ENCODE measurements around the gene COL26A1. TPM values are rescaled to one million over a fixed set of nuclear protein-coding genes. Genes with fewer than 3 reads are reported as not detected.
A peak's percentile ranks its signal among the peaks of the same experiment; 100 is the strongest.

The COL26A1 gene
- total RNA-seq, 2 donors from 2014 or later = 3.8 to 10.3 TPM

- DNase-seq (ENCODE audit: low spot score) = no peak
- H3K27ac ChIP-seq = no peak overlapping the region
- H3K36me3 ChIP-seq = no peaks in the 10 kb centered on the region
- H3K9me3 ChIP-seq = no peaks in the 10 kb centered on the region
- intact Hi-C loops (cut with DNase I) = no loop called here
- H3K27me3 ChIP-seq (replicated peaks; ENCODE audit: insufficient read depth) = no peaks in the 10 kb centered on the region
- WGBS = 28% methylated on average over 18 of the region's 18 CpGs
- H3K4me1 ChIP-seq (replicated peaks) = peaks cover 10% of the 10 kb centered on the region
- TF ChIP-seq POLR2AphosphoS5 (IDR thresholded peaks at IDR 0.05) = peak; percentile 73
- TF ChIP-seq CTCF (IDR thresholded peaks at IDR 0.05) = no peak
- no peak for TF ChIP-seq POLR2A (IDR thresholded peaks at IDR 0.05)
- H3K4me3 ChIP-seq = no peak overlapping the region
Observed at GRCh38 chr7:101586078-101586905, 223.6 kb downstream of the COL26A1 start.

- no peaks in the 10 kb centered on the region for H3K27me3 ChIP-seq (replicated peaks; ENCODE audit: insufficient read depth)
- intact Hi-C loops (cut with DNase I) = no loop called here
- 60% methylated on average over 12 of the region's 12 CpGs for WGBS
- H3K4me1 ChIP-seq (replicated peaks) = peaks cover 10% of the 10 kb centered on the region
- H3K27ac ChIP-seq = no peak overlapping the region
- no peaks in the 10 kb centered on the region for H3K9me3 ChIP-seq
- TF ChIP-seq POLR2A (IDR thresholded peaks at IDR 0.05) (no peak), POLR2AphosphoS5 (IDR thresholded peaks at IDR 0.05) (no peak)
- H3K36me3 ChIP-seq = no peaks in the 10 kb centered on the region
- no peak overlapping the region for H3K4me3 ChIP-seq
- no peak for DNase-seq (ENCODE audit: low spot score)
Observed at GRCh38 chr7:101586906-101587677, 224.4 kb downstream of the COL26A1 start.

GRCh38 chr7:101588131-101588935 is 225.7 kb downstream of the COL26A1 start:
- TF ChIP-seq CTCF (IDR thresholded peaks at IDR 0.05) (no peak), POLR2AphosphoS5 (IDR thresholded peaks at IDR 0.05) (no peak), POLR2A (IDR thresholded peaks at IDR 0.05) (no peak)
- no peak for DNase-seq (ENCODE audit: low spot score)
- no peaks in the 10 kb centered on the region for H3K36me3 ChIP-seq
- H3K27ac ChIP-seq = no peak overlapping the region
- H3K4me3 ChIP-seq = no peak overlapping the region
- WGBS = 75% methylated on average over 9 of the region's 9 CpGs
- H3K4me1 ChIP-seq (replicated peaks) = peaks cover 10% of the 10 kb centered on the region
- intact Hi-C loops (cut with DNase I) = no loop called here
- no peaks in the 10 kb centered on the region for H3K27me3 ChIP-seq (replicated peaks; ENCODE audit: insufficient read depth)
- no peaks in the 10 kb centered on the region for H3K9me3 ChIP-seq

GRCh38 chr7:101589052-101589451 is 226.4 kb downstream of the COL26A1 start:
- Histone ChIP-seq H3K27me3 (replicated peaks; ENCODE audit: insufficient read depth) (no peaks in the 10 kb centered on the region), H3K9me3 (no peaks in the 10 kb centered on the region), H3K36me3 (no peaks in the 10 kb centered on the region), H3K4me1 (replicated peaks) (peaks cover 10% of the 10 kb centered on the region), H3K4me3 (no peak overlapping the region), H3K27ac (no peak overlapping the region)
- DNase-seq (ENCODE audit: low spot score) = no peak
- intact Hi-C loops (cut with DNase I) = no loop called here
- no peak for TF ChIP-seq POLR2A (IDR thresholded peaks at IDR 0.05)
- TF ChIP-seq CTCF (IDR thresholded peaks at IDR 0.05) = no peak
- no peak for TF ChIP-seq POLR2AphosphoS5 (IDR thresholded peaks at IDR 0.05)
- WGBS = 71% methylated on average over 5 of the region's 5 CpGs
